ENCODE data around the gene ELMO1.

DNA sequence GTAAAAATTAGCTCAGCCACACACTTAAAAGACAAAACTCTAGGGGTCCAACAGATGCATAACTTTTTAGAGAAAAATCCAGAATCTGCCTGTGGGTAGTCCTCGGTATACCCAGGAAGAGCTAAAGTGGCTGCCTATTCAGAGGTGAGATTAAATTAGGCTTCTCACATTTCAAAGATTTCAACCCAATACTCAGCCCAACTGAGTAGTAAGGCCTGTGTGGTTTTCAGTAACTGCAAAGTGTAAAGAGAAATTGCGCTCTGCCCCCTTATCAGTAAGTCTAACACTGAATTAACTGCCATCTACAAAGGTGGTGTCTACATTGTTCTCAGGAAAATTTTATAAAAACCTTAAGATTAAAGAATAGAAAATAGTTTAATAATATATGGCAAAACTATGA, 88.2 kb downstream of the ELMO1 start:
- TF ChIP-seq, protein P1, sequence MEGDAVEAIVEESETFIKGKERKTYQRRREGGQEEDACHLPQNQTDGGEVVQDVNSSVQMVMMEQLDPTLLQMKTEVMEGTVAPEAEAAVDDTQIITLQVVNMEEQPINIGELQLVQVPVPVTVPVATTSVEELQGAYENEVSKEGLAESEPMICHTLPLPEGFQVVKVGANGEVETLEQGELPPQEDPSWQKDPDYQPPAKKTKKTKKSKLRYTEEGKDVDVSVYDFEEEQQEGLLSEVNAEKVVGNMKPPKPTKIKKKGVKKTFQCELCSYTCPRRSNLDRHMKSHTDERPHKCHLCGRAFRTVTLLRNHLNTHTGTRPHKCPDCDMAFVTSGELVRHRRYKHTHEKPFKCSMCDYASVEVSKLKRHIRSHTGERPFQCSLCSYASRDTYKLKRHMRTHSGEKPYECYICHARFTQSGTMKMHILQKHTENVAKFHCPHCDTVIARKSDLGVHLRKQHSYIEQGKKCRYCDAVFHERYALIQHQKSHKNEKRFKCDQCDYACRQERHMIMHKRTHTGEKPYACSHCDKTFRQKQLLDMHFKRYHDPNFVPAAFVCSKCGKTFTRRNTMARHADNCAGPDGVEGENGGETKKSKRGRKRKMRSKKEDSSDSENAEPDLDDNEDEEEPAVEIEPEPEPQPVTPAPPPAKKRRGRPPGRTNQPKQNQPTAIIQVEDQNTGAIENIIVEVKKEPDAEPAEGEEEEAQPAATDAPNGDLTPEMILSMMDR (IDR thresholded peaks at IDR 0.05) = no peak
- TF ChIP-seq EP300 (IDR thresholded peaks at IDR 0.05) (no peak), POLR2A (IDR thresholded peaks at IDR 0.05) (no peak)

Measured in ovary (tissue), 3 donors.